ENCODE results near the gene GRIK3. TPM values are rescaled to one million over a fixed set of nuclear protein-coding genes. Genes with fewer than 3 reads are reported as not detected.

The GRIK3 gene
- total and polyA plus RNA-seq, 4 donors = 0.03 to 0.08 (median 0.05) TPM; not detected in 1

DNA sequence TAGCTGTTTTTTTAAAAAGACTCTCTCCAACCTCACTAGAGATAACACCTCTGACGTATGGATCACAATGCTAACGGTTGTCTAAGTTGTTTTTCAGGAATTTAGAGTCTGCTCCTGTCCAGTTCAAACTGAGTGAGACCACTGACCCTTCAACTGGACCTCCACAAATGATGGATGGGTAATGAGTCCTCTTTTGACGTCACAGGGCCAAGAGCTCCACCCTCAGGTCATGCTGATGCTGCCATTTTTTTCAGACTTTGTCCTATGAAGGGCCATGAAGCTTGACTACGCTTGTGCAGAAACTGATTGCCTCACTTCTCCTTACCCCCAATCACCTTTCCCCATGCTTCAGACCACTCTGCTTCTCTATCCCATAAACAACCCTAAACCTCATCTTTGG is 16.6 kb downstream of the GRIK3 start:
- Histone ChIP-seq H3K36me3 (ENCODE audit: control insufficient read depth in 4 of 4, insufficient read depth in 3 of 4, low read depth in 1 of 4, low read length in 3 of 4) (no peaks in the 10 kb centered on the region), H3K4me1 (ENCODE audit: control insufficient read depth in 4 of 4, insufficient read depth in 4 of 4, low read length in 3 of 4) (no peaks in the 10 kb centered on the region), H3K27ac (ENCODE audit: low read depth in 1 of 2, low read length in 2 of 2) (no peak overlapping the region), H3K27me3 (ENCODE audit: control insufficient read depth in 4 of 4, insufficient read depth in 4 of 4, low read length in 3 of 4) (peaks cover 0 to 4% (median 2%) of the 10 kb centered on the region in 4 donors), H3K4me3 (ENCODE audit: low read depth in 1 of 3, low read length in 3 of 3) (no peak overlapping the region), H3K9ac (ENCODE audit: low read depth in 1 of 2, low read length in 2 of 2) (no peak overlapping the region), H3K9me3 (ENCODE audit: control insufficient read depth in 4 of 4, low read length in 3 of 4) (peaks cover 0 to 5% (median 4%) of the 10 kb centered on the region in 4 donors)
- DNase-seq (ENCODE audit: low spot score) = no peak
- WGBS = 53% methylated on average over 4 of the region's 4 CpGs
- TF ChIP-seq TAF1 (conservative IDR thresholded peaks at IDR 0.05) = no peak
- no peak for TF ChIP-seq FOXA1 (IDR thresholded peaks at IDR 0.05)
- no peak for TF ChIP-seq HNF4G (IDR thresholded peaks at IDR 0.05)
- TF ChIP-seq RAD21 (IDR thresholded peaks at IDR 0.05) = no peak
- TF ChIP-seq, protein P1, sequence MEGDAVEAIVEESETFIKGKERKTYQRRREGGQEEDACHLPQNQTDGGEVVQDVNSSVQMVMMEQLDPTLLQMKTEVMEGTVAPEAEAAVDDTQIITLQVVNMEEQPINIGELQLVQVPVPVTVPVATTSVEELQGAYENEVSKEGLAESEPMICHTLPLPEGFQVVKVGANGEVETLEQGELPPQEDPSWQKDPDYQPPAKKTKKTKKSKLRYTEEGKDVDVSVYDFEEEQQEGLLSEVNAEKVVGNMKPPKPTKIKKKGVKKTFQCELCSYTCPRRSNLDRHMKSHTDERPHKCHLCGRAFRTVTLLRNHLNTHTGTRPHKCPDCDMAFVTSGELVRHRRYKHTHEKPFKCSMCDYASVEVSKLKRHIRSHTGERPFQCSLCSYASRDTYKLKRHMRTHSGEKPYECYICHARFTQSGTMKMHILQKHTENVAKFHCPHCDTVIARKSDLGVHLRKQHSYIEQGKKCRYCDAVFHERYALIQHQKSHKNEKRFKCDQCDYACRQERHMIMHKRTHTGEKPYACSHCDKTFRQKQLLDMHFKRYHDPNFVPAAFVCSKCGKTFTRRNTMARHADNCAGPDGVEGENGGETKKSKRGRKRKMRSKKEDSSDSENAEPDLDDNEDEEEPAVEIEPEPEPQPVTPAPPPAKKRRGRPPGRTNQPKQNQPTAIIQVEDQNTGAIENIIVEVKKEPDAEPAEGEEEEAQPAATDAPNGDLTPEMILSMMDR (IDR thresholded peaks at IDR 0.05; ENCODE audit: low read depth, low read length, missing input control) = no peak
- TF ChIP-seq, protein P2, sequence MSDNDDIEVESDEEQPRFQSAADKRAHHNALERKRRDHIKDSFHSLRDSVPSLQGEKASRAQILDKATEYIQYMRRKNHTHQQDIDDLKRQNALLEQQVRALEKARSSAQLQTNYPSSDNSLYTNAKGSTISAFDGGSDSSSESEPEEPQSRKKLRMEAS (IDR thresholded peaks at IDR 0.05) = no peak
- TF ChIP-seq EGR1 (IDR thresholded peaks at IDR 0.05; ENCODE audit: low read depth in 2 of 2) = no peak
- TF ChIP-seq, protein P3, sequence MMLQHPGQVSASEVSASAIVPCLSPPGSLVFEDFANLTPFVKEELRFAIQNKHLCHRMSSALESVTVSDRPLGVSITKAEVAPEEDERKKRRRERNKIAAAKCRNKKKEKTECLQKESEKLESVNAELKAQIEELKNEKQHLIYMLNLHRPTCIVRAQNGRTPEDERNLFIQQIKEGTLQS (IDR thresholded peaks at IDR 0.05) = no peak
- TF ChIP-seq GABPA (IDR thresholded peaks at IDR 0.05 in 1 of 2, conservative IDR thresholded peaks at IDR 0.05 in 1 of 2) = no peak
- TF ChIP-seq HNF4A (conservative IDR thresholded peaks at IDR 0.05) = no peak
- no peak for TF ChIP-seq JUND (IDR thresholded peaks at IDR 0.05)
- TF ChIP-seq RXRA (IDR thresholded peaks at IDR 0.05) = no peak
- TF ChIP-seq, protein P4, sequence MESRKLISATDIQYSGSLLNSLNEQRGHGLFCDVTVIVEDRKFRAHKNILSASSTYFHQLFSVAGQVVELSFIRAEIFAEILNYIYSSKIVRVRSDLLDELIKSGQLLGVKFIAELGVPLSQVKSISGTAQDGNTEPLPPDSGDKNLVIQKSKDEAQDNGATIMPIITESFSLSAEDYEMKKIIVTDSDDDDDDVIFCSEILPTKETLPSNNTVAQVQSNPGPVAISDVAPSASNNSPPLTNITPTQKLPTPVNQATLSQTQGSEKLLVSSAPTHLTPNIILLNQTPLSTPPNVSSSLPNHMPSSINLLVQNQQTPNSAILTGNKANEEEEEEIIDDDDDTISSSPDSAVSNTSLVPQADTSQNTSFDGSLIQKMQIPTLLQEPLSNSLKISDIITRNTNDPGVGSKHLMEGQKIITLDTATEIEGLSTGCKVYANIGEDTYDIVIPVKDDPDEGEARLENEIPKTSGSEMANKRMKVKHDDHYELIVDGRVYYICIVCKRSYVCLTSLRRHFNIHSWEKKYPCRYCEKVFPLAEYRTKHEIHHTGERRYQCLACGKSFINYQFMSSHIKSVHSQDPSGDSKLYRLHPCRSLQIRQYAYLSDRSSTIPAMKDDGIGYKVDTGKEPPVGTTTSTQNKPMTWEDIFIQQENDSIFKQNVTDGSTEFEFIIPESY (IDR thresholded peaks at IDR 0.05) = no peak
- TF ChIP-seq NR2F2 (IDR thresholded peaks at IDR 0.05) = no peak
- no peak for TF ChIP-seq FOXA2 (IDR thresholded peaks at IDR 0.05)
- TF ChIP-seq SP1 (IDR thresholded peaks at IDR 0.05) = no peak
- TF ChIP-seq, protein P5, sequence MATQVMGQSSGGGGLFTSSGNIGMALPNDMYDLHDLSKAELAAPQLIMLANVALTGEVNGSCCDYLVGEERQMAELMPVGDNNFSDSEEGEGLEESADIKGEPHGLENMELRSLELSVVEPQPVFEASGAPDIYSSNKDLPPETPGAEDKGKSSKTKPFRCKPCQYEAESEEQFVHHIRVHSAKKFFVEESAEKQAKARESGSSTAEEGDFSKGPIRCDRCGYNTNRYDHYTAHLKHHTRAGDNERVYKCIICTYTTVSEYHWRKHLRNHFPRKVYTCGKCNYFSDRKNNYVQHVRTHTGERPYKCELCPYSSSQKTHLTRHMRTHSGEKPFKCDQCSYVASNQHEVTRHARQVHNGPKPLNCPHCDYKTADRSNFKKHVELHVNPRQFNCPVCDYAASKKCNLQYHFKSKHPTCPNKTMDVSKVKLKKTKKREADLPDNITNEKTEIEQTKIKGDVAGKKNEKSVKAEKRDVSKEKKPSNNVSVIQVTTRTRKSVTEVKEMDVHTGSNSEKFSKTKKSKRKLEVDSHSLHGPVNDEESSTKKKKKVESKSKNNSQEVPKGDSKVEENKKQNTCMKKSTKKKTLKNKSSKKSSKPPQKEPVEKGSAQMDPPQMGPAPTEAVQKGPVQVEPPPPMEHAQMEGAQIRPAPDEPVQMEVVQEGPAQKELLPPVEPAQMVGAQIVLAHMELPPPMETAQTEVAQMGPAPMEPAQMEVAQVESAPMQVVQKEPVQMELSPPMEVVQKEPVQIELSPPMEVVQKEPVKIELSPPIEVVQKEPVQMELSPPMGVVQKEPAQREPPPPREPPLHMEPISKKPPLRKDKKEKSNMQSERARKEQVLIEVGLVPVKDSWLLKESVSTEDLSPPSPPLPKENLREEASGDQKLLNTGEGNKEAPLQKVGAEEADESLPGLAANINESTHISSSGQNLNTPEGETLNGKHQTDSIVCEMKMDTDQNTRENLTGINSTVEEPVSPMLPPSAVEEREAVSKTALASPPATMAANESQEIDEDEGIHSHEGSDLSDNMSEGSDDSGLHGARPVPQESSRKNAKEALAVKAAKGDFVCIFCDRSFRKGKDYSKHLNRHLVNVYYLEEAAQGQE (IDR thresholded peaks at IDR 0.05) = no peak
- TF ChIP-seq YY1 (IDR thresholded peaks at IDR 0.05) = no peak

Data from liver (tissue), 9 donors.